ENCODE data around the gene GRAMD1B. TPM values are rescaled to one million over a fixed set of nuclear protein-coding genes. Genes with fewer than 3 reads are reported as not detected.

The GRAMD1B gene
- total and polyA plus RNA-seq, 2 donors from 2014 or later, result 4.4 to 18.2 TPM

DNA sequence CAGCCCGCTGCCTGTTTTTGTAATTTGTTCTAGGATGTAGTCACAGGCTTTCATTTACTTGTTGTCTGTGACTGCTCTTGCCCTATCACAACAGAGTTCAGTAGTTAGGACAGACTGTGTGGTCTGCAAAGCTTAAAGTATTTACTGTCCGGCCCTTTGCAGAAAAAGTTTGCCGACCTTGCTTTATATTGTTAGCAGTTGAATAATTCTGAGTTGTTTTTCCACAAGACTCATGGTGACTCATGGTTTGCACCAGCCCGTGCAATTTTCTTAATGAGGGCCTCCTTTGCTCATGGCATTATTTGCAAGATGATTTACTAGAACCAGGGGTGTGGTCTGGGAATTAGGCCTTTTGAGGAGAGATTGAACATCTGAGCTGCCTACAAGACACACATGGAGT lies 113.7 kb downstream of the GRAMD1B start:
- no peaks in the 10 kb centered on the region for H3K9me3 ChIP-seq (ENCODE audit: control insufficient read depth in 2 of 3, insufficient read depth in 1 of 3, low read length in 3 of 3)
- DNase-seq (no peak), FAIRE-seq (no peak)
- no peaks in the 10 kb centered on the region for H3K36me3 ChIP-seq (ENCODE audit: control insufficient read depth in 2 of 3, insufficient read depth in 3 of 3, low read length in 3 of 3)
- H3K9ac ChIP-seq (ENCODE audit: low read length in 3 of 3), result no peak overlapping the region
- no peak overlapping the region for H3K27ac ChIP-seq (ENCODE audit: low read depth in 2 of 2, low read length in 2 of 2)
- intact Hi-C loops (cut with DNase I), result no loop called here
- TF ChIP-seq, protein P1, sequence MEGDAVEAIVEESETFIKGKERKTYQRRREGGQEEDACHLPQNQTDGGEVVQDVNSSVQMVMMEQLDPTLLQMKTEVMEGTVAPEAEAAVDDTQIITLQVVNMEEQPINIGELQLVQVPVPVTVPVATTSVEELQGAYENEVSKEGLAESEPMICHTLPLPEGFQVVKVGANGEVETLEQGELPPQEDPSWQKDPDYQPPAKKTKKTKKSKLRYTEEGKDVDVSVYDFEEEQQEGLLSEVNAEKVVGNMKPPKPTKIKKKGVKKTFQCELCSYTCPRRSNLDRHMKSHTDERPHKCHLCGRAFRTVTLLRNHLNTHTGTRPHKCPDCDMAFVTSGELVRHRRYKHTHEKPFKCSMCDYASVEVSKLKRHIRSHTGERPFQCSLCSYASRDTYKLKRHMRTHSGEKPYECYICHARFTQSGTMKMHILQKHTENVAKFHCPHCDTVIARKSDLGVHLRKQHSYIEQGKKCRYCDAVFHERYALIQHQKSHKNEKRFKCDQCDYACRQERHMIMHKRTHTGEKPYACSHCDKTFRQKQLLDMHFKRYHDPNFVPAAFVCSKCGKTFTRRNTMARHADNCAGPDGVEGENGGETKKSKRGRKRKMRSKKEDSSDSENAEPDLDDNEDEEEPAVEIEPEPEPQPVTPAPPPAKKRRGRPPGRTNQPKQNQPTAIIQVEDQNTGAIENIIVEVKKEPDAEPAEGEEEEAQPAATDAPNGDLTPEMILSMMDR (IDR thresholded peaks at IDR 0.05; ENCODE audit: borderline replicate concordance, extremely low read depth, insufficient read depth), result no peak
- no peaks in the 10 kb centered on the region for H3K27me3 ChIP-seq (ENCODE audit: control insufficient read depth, insufficient read depth, low read length)
- no peak overlapping the region for H3K4me3 ChIP-seq (ENCODE audit: low read length in 3 of 3)
- H3K4me1 ChIP-seq (ENCODE audit: control insufficient read depth in 2 of 3, insufficient read depth in 2 of 3, low read depth in 1 of 3, low read length in 3 of 3), result peaks cover 0 to 11% (median 0%) of the 10 kb centered on the region in 3 donors

DNA sequence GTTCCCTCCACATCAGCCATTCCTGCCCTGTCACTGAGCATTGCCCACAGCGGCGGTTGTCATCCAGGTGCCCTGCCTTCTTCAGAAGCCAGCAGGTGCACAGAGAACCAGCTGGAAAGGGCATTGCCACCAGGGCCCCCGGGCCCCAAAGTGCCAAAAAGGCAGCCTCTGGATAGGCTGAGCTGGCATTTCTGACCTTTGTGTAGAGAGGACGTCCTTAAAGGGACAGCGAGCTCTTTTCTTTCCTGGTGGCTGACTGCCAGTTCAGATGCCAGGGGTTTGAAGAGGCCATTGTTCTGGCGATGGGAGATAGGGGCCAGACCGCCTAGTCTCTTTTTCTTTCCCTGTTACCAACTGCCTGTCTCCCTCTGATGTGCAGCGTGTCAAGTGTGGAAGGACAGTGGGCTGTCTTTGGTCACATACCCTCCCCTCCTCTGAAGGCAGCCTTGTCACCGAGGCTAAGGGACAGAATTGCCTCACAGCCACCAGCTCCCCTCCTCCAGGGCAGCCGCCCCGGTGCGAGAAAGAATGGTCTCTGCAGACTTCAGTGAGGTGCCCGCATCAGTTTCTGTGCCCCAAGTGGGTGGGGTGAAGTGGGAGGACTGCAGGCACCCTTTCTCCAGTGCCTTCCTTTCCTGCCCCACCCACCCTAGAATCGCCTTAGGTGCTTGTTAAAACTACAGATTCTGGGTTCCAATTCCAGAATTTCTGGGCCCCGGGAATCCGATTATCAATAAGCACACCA lies 114.7 kb downstream of the GRAMD1B start:
- intact Hi-C loops (cut with DNase I), result no loop called here
- Histone ChIP-seq H3K9me3 (ENCODE audit: control insufficient read depth in 2 of 3, insufficient read depth in 1 of 3, low read length in 3 of 3) (no peaks in the 10 kb centered on the region), H3K4me1 (ENCODE audit: control insufficient read depth in 2 of 3, insufficient read depth in 2 of 3, low read depth in 1 of 3, low read length in 3 of 3) (peaks cover 0 to 11% (median 0%) of the 10 kb centered on the region in 3 donors), H3K27me3 (ENCODE audit: control insufficient read depth, insufficient read depth, low read length) (no peaks in the 10 kb centered on the region), H3K27ac (ENCODE audit: low read depth in 2 of 2, low read length in 2 of 2) (no peak overlapping the region), H3K36me3 (ENCODE audit: control insufficient read depth in 2 of 3, insufficient read depth in 3 of 3, low read length in 3 of 3) (no peaks in the 10 kb centered on the region), H3K9ac (ENCODE audit: low read length in 3 of 3) (no peak overlapping the region), H3K4me3 (ENCODE audit: low read length in 3 of 3) (no peak overlapping the region)
- FAIRE-seq (no peak), DNase-seq (no peak)
- TF ChIP-seq, protein P1 (IDR thresholded peaks at IDR 0.05; ENCODE audit: borderline replicate concordance, extremely low read depth, insufficient read depth), result no peak

DNA sequence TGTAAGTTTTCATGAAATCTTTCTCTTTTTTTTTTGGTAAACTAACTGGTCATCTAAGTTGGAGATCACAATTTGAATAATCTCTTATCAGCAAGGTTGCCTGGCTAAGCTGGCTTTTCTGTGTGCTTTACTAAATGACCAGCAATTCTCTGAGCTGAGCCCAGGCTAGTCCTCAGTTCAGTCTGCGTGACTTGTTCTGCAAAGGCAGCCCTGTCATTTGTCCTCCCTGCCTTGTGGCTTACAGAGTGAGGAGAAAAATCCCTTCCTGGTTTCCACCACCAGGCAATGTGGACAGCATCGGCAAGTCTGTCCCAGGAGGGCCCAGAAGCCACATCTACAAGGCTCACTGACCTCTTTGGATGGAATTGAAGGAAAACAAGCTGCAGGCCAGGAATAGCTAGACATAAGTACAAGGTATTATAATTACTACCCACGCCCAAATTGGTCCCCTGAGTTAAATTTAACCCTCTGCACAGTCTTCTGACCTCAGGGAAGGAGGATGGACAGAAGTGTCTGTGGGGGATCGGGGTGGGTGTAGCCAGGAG lies 115.7 kb downstream of the GRAMD1B start:
- FAIRE-seq (no peak), DNase-seq (no peak)
- peaks cover 0 to 11% (median 0%) of the 10 kb centered on the region in 3 donors for H3K4me1 ChIP-seq (ENCODE audit: control insufficient read depth in 2 of 3, insufficient read depth in 2 of 3, low read depth in 1 of 3, low read length in 3 of 3)
- H3K27ac ChIP-seq (ENCODE audit: low read depth in 2 of 2, low read length in 2 of 2), result no peak overlapping the region
- H3K9ac ChIP-seq (ENCODE audit: low read length in 3 of 3), result no peak overlapping the region
- TF ChIP-seq, protein P1 (IDR thresholded peaks at IDR 0.05; ENCODE audit: borderline replicate concordance, extremely low read depth, insufficient read depth), result no peak
- H3K4me3 ChIP-seq (ENCODE audit: low read length in 3 of 3), result no peak overlapping the region
- H3K9me3 ChIP-seq (ENCODE audit: control insufficient read depth in 2 of 3, insufficient read depth in 1 of 3, low read length in 3 of 3), result no peaks in the 10 kb centered on the region
- no peaks in the 10 kb centered on the region for H3K27me3 ChIP-seq (ENCODE audit: control insufficient read depth, insufficient read depth, low read length)
- H3K36me3 ChIP-seq (ENCODE audit: control insufficient read depth in 2 of 3, insufficient read depth in 3 of 3, low read length in 3 of 3), result no peaks in the 10 kb centered on the region
- intact Hi-C loops (cut with DNase I), result no loop called here

Measured in kidney (tissue), 14 donors.